Ishikawa (cell line): Measurements from ENCODE around the gene COL28A1.

ENCODE experiments used
- CEBPB ChIP-seq: IDR thresholded peaks from 2 replicates; pipeline ENCODE4 v1.6.1; 2012
- CREB1 ChIP-seq: IDR thresholded peaks from 2 replicates; pipeline ENCODE4 v1.6.1; 2012; ENCODE audit warnings: low read depth
- EGR1 ChIP-seq: IDR thresholded peaks from 2 replicates; pipeline ENCODE4 v1.6.1; 2012
- EP300 ChIP-seq: IDR thresholded peaks from 2 replicates; pipeline ENCODE4 v1.6.1; 2012; ENCODE audit warnings: borderline replicate concordance
- FOXM1 ChIP-seq: IDR thresholded peaks from 2 replicates; pipeline ENCODE4 v1.6.1; 2012; ENCODE audit warnings: low read depth, borderline replicate concordance
- MAX ChIP-seq: IDR thresholded peaks from 2 replicates; pipeline ENCODE4 v1.6.1; 2012
- NFIC ChIP-seq: IDR thresholded peaks from 2 replicates; pipeline ENCODE4 v1.6.1; 2012
- RAD21 ChIP-seq: IDR thresholded peaks from 2 replicates; pipeline ENCODE4 v1.6.1; 2012; ENCODE audit warnings: low read depth
- TAF1 ChIP-seq: IDR thresholded peaks from 2 replicates; pipeline ENCODE4 v1.6.1; 2012; ENCODE audit warnings: low read depth, mild to moderate bottlenecking
- TCF12 ChIP-seq: IDR thresholded peaks from 2 replicates; pipeline ENCODE4 v1.6.1; 2012; ENCODE audit warnings: low read depth
- USF1 ChIP-seq: IDR thresholded peaks from 2 replicates; pipeline ENCODE4 v1.6.1; 2012
- ZBTB7A ChIP-seq: IDR thresholded peaks from 2 replicates; pipeline ENCODE4 v1.6.1; 2012; ENCODE audit warnings: low read depth
- TF ChIP-seq, protein P1 (sequence below): IDR thresholded peaks from 2 replicates; pipeline ENCODE4 v1.6.1; 2012; ENCODE audit warnings: low read depth, mild to moderate bottlenecking

- TF ChIP-seq EGR1 (no peak), TCF12 (no peak), RAD21 (no peak), EP300 (no peak), MAX (no peak), CEBPB (no peak), TAF1 (no peak), USF1 (no peak), CREB1 (no peak), ZBTB7A (no peak), FOXM1 (no peak), NFIC (no peak)
- TF ChIP-seq, protein P1, sequence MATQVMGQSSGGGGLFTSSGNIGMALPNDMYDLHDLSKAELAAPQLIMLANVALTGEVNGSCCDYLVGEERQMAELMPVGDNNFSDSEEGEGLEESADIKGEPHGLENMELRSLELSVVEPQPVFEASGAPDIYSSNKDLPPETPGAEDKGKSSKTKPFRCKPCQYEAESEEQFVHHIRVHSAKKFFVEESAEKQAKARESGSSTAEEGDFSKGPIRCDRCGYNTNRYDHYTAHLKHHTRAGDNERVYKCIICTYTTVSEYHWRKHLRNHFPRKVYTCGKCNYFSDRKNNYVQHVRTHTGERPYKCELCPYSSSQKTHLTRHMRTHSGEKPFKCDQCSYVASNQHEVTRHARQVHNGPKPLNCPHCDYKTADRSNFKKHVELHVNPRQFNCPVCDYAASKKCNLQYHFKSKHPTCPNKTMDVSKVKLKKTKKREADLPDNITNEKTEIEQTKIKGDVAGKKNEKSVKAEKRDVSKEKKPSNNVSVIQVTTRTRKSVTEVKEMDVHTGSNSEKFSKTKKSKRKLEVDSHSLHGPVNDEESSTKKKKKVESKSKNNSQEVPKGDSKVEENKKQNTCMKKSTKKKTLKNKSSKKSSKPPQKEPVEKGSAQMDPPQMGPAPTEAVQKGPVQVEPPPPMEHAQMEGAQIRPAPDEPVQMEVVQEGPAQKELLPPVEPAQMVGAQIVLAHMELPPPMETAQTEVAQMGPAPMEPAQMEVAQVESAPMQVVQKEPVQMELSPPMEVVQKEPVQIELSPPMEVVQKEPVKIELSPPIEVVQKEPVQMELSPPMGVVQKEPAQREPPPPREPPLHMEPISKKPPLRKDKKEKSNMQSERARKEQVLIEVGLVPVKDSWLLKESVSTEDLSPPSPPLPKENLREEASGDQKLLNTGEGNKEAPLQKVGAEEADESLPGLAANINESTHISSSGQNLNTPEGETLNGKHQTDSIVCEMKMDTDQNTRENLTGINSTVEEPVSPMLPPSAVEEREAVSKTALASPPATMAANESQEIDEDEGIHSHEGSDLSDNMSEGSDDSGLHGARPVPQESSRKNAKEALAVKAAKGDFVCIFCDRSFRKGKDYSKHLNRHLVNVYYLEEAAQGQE, result no peak
These were observed 165.6 kb downstream of the COL28A1 start for GRCh38 chr7:7370076-7370475.
